Fibroblast of villous mesenchyme (primary cell): Measurements from ENCODE around the gene GADD45G. TPM values are rescaled to one million over a fixed set of nuclear protein-coding genes. Genes with fewer than 3 reads are reported as not detected.

Experiments used
- DNase-seq: peaks from one replicate; pipeline ENCODE4 v3.0.0-alpha.2; 2010; ENCODE audit warnings: low read depth
- H3K4me3 ChIP-seq: 2 replicates; pipeline ENCODE4 v1.5.1; 2011; ENCODE audit warnings: low read depth, mild to moderate bottlenecking, low read length
- total RNA-seq: library from RNA; depleted of rRNA; stranded (reverse); fragments of >200 nt; gene quantifications from 2 replicates; pipeline ENCODE4 v1.2.3, GENCODE V29; 2012
- TF ChIP-seq, protein P1 (sequence below): IDR thresholded peaks from 2 replicates; pipeline ENCODE4 v1.5.1; 2012; ENCODE audit warnings: low read depth, mild to moderate bottlenecking, low read length; ENCODE audit not compliant: insufficient read depth

The GADD45G gene
- total RNA-seq, 1 donor = 0.43 TPM

DNA sequence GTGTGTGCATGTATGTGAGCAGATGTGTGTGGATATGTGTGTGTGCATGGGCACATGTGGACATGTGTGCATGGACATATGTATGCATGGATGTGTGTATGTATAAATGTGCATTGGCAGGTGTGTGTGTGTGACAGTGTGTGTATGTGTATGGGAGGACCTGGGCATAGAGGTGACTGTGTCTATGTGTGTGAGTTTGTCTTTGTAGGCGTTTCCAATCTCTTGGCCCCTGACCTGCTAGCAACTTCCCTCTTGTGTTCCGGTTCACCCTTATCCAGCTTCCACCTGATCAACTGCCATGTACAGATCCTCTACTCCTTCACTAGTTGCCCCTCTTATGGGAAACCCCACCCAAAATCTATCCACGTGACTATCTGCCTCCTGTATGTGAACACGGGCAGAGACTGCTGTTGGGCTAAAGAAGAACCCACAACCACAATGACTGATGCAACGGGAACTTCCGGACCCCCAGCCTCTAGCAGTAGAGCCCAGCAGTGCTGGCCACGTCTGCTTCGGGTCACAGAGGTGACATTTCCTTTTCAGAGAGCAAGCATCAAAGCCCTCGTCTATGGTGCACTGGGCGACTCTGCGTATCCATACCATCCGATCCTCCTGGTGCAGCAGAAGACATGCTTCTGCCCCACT lies 24.9 kb upstream of the GADD45G start:
- no peak overlapping the region for H3K4me3 ChIP-seq
- no peak for DNase-seq
- TF ChIP-seq, protein P1, sequence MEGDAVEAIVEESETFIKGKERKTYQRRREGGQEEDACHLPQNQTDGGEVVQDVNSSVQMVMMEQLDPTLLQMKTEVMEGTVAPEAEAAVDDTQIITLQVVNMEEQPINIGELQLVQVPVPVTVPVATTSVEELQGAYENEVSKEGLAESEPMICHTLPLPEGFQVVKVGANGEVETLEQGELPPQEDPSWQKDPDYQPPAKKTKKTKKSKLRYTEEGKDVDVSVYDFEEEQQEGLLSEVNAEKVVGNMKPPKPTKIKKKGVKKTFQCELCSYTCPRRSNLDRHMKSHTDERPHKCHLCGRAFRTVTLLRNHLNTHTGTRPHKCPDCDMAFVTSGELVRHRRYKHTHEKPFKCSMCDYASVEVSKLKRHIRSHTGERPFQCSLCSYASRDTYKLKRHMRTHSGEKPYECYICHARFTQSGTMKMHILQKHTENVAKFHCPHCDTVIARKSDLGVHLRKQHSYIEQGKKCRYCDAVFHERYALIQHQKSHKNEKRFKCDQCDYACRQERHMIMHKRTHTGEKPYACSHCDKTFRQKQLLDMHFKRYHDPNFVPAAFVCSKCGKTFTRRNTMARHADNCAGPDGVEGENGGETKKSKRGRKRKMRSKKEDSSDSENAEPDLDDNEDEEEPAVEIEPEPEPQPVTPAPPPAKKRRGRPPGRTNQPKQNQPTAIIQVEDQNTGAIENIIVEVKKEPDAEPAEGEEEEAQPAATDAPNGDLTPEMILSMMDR = no peak

DNA sequence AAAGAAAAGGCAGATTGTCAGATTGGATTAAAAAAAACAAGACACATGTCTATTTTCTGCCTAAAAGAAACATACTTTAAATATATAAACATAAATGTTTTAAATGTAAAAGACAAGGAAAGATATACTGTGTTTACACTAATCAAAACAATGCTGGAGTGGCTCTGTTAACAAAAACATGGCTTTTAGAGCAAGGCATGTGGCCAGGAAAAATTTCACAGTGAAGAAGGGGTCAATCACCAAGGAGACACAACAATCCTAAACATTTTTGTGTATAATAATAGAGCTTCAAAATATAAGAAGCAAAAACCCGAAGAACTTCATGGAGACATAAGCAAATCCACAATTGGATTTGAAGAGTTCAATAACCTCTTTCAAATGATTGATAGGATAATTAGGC lies 18.5 kb upstream of the GADD45G start:
- no peak overlapping the region for H3K4me3 ChIP-seq
- TF ChIP-seq, protein P1 = no peak
- DNase-seq = no peak

DNA sequence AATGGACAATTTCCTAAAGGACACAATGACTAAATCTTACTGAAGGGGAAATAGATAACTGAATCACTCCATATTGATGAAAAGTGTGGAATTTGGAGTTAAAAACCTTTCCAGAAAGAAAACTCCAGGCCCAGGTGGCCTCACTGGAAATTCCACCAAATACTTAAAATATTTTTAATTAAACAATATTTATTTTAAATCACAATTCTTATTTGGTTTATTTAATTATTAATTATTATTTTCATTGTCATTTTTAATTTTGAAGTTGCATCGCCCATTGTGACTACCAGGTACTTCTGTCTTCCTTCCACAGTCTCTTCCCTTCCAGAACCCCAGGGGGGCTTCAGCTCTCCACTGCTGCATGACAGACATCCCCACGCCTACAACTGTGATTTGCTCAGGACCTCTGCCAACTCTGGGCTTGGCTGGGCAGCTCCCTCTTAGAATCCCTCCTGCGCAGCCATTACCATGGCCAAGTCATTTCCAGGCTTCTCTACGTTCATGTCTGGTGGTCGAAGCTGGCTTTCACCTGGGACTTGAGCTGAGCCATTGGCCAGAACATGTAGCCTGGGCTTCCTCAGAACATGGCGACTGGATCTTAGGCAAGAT lies 16.4 kb upstream of the GADD45G start:
- no peak overlapping the region for H3K4me3 ChIP-seq
- DNase-seq = no peak
- TF ChIP-seq, protein P1 = no peak

DNA sequence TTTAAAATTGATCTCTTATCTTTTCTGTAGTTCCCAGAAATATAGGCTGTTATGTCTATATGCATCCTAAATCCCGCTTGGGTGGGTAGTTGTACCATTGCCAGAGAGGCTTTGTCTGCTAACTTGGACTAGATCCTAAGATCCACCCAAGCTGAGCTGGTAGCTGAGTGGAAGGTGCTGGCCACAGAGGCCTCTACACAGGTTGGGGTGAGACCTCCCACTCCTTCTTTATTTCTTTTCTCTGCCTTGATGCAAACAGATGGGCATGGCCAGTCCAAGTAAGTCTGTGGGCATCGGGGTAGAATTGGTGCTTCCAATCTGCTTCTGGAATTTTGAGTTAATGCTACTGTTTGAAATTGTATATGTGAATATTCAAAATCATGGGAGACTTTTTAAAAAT lies 14.4 kb upstream of the GADD45G start:
- H3K4me3 ChIP-seq = no peak overlapping the region
- DNase-seq = no peak
- TF ChIP-seq, protein P1 = no peak

DNA sequence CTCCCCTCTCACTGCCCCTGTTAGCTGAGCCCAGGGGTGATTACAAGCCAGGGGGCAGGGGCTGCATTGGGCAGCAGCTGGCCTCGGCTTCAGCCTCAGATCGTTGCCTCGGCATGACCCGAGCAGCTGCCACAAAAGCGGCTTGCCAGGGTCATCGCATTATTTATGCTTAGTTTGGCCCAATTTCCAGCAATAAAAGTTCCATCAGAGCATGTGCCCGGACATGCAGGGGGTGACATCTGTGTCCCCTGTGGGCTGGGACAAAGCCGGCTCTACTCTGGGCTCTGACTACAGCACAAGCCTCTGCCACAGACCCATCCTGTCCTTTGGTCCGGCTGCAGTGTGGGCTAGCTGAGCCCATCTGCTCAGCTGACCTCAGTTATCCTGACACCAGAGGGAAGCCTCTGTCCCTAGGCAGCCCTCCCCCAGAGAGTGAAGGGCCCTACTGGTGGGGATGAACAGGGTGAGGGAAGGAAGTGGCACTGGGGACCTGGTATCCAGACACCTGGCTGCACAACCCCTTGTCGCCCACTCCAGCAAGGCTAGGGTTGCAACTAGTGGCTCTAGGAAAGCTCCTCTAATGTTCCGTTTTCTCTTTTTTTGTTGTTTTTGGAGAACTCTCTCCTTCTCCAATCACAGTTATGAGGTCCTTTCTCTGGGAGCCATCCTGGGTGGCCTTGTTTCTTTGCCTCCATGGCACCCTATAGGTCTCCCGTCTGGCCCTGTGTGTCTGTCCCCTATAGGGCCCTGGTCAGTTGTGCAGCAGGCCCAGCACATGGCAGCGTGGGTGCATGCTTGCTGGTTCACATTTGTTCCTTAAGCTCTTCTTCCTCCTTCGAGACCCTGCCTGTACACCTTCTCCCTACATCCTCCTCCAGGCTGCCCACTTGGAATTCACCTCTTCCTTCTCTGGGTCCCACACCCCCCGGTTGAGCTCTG lies 13.3 kb upstream of the GADD45G start:
- TF ChIP-seq, protein P1 = no peak
- H3K4me3 ChIP-seq = no peak overlapping the region
- no peak for DNase-seq

DNA sequence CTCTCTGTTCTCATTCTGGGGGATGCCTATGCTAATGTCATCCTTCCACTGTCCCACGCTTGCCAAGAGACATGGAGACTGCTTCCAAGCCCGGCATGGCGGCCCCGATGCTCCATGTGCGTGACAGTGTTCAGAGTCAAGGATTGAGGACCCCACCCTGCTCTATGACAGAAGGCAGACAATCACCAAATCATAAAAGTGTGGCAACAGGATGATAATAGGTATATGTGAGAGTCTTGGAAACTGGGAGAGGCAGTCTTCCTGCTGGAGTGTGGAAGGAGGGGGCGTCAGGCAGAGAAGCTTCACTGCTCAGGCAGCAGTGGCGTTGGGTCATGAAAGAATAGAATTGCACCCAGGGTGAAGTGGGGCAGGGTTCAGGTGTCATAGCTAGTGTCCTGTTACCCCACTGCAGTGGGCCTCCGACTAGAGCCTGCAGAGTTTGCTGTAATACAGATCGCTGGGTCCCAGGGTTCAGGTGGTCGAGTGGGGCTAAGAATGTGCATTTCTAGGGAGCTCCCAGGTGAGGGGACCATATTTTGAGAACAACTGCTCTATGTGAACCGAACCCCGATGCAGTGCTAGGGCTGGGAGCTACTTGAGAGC lies 12.5 kb upstream of the GADD45G start:
- TF ChIP-seq, protein P1 = no peak
- no peak overlapping the region for H3K4me3 ChIP-seq
- DNase-seq = no peak
